HEK293 (cell line): Measurements from ENCODE around the gene KLHL17.

Experiments used
- CTCF ChIA-PET: fragments of 350-600 bp; formaldehyde crosslinking; extraction: SDS; loops from one replicate; lab custom pipeline; 2021; ENCODE audit warnings: antibody characterized with exemption; lab: Yijun Ruan, JAX
- POLR2A ChIA-PET: fragments of 300-600 bp; formaldehyde crosslinking; extraction: SDS; loops from one replicate; lab custom pipeline; 2020; ENCODE audit warnings: antibody characterized with exemption, inconsistent platforms; lab: Yijun Ruan, JAX
- H3K27ac ChIP-seq: fragments of 200-500 bp; sonication (Bioruptor generic); 2 replicates; pipeline ENCODE4 v1.5.1; 2014; ENCODE audit warnings: low read depth, low read length, control low read depth, inconsistent platforms; ENCODE audit errors: extremely low read depth
- H3K36me3 ChIP-seq, 2 experiments: fragments of 200-500 bp in 1 of 2; sonication (Bioruptor generic) in 1 of 2; 1 replicate in 1 of 2; 2 replicates in 1 of 2; pipeline ENCODE4 v1.5.1; 2014 to 2017; ENCODE audit warnings: inconsistent platforms in 2 of 2, low read length in 2 of 2; ENCODE audit not compliant: control insufficient read depth in 2 of 2, insufficient read depth in 1 of 2
- H3K4me1 ChIP-seq: fragments of 200-500 bp; sonication (Bioruptor generic); 2 replicates; pipeline ENCODE4 v1.5.1; 2014; ENCODE audit warnings: mild to moderate bottlenecking, low read length, inconsistent platforms; ENCODE audit not compliant: control insufficient read depth, insufficient read depth
- H3K4me3 ChIP-seq: 2 replicates; pipeline ENCODE4 v1.5.1; 2011; ENCODE audit warnings: low read depth, mild to moderate bottlenecking, control low read depth, low read length, moderate library complexity
- H3K9me3 ChIP-seq: fragments of 200-500 bp; sonication (Bioruptor generic); 2 replicates; pipeline ENCODE4 v1.5.1; 2014; ENCODE audit warnings: low read depth, low read length, inconsistent platforms; ENCODE audit not compliant: control insufficient read depth, insufficient read depth
- BCL11A ChIP-seq: fragments of 450-650 bp; formaldehyde crosslinking; IDR thresholded peaks from 2 replicates; pipeline ENCODE4 v1.5.1; 2016; ENCODE audit warnings: low read depth, missing biosample characterization, missing genetic modification characterization
- GLIS2 ChIP-seq: fragments of 450-650 bp; formaldehyde crosslinking; IDR thresholded peaks from 2 replicates; pipeline ENCODE4 v1.5.1; 2016; ENCODE audit warnings: missing biosample characterization, missing genetic modification characterization
- MYNN ChIP-seq: fragments of 450-650 bp; formaldehyde crosslinking; IDR thresholded peaks from 2 replicates; pipeline ENCODE4 v1.5.1; 2016; ENCODE audit warnings: missing biosample characterization, missing genetic modification characterization, borderline replicate concordance
- SALL2 ChIP-seq: fragments of 450-650 bp; formaldehyde crosslinking; IDR thresholded peaks from 2 replicates; pipeline ENCODE4 v1.5.0; 2017; ENCODE audit warnings: missing biosample characterization, mild to moderate bottlenecking, missing genetic modification characterization, borderline replicate concordance
- SP3 ChIP-seq: fragments of 450-650 bp; formaldehyde crosslinking; IDR thresholded peaks from 2 replicates; pipeline ENCODE4 v1.5.1; 2016; ENCODE audit warnings: missing biosample characterization, missing genetic modification characterization
- ZBTB1 ChIP-seq: fragments of 450-650 bp; formaldehyde crosslinking; IDR thresholded peaks from 2 replicates; pipeline ENCODE4 v1.5.1; 2016; ENCODE audit warnings: missing biosample characterization, missing genetic modification characterization
- ZBTB20 ChIP-seq: fragments of 450-650 bp; formaldehyde crosslinking; IDR thresholded peaks from 2 replicates; pipeline ENCODE4 v1.5.1; 2016; ENCODE audit warnings: missing biosample characterization, missing genetic modification characterization
- ZFHX2 ChIP-seq: fragments of 450-650 bp; formaldehyde crosslinking; conservative IDR thresholded peaks from 2 replicates; pipeline ENCODE4 v1.5.1; 2016; ENCODE audit warnings: missing biosample characterization, missing genetic modification characterization
- ZNF132 ChIP-seq: fragments of 450-650 bp; formaldehyde crosslinking; IDR thresholded peaks from 2 replicates; pipeline ENCODE4 v1.5.1; 2017; ENCODE audit warnings: missing biosample characterization, missing genetic modification characterization, borderline replicate concordance
- ZNF175 ChIP-seq: fragments of 450-650 bp; formaldehyde crosslinking; IDR thresholded peaks from 2 replicates; pipeline ENCODE4 v1.5.1; 2016; ENCODE audit warnings: missing biosample characterization, missing genetic modification characterization
- ZNF202 ChIP-seq: fragments of 450-650 bp; formaldehyde crosslinking; IDR thresholded peaks from 2 replicates; pipeline ENCODE4 v1.5.1; 2016; ENCODE audit warnings: missing biosample characterization, missing genetic modification characterization, borderline replicate concordance
- ZNF223 ChIP-seq: fragments of 450-650 bp; formaldehyde crosslinking; IDR thresholded peaks from 2 replicates; pipeline ENCODE4 v1.5.1; 2016; ENCODE audit warnings: missing biosample characterization, missing genetic modification characterization
- ZNF239 ChIP-seq: fragments of 450-650 bp; formaldehyde crosslinking; IDR thresholded peaks from 2 replicates; pipeline ENCODE4 v1.5.1; 2016; ENCODE audit warnings: missing biosample characterization, missing genetic modification characterization
- ZNF311 ChIP-seq: fragments of 450-650 bp; formaldehyde crosslinking; IDR thresholded peaks from 2 replicates; pipeline ENCODE4 v1.5.1; 2017; ENCODE audit warnings: missing biosample characterization, missing genetic modification characterization, borderline replicate concordance
- ZNF350 ChIP-seq: fragments of 450-650 bp; formaldehyde crosslinking; IDR thresholded peaks from 2 replicates; pipeline ENCODE4 v1.5.0; 2017; ENCODE audit warnings: missing biosample characterization, mild to moderate bottlenecking, missing genetic modification characterization
- ZNF366 ChIP-seq: fragments of 450-650 bp; formaldehyde crosslinking; conservative IDR thresholded peaks from 2 replicates; pipeline ENCODE4 v1.5.1; 2016; ENCODE audit warnings: missing biosample characterization, missing genetic modification characterization
- ZNF391 ChIP-seq: fragments of 450-650 bp; formaldehyde crosslinking; IDR thresholded peaks from 2 replicates; pipeline ENCODE4 v1.5.1; 2016; ENCODE audit warnings: low read depth, missing biosample characterization, missing genetic modification characterization, borderline replicate concordance
- ZNF426 ChIP-seq: fragments of 450-650 bp; formaldehyde crosslinking; IDR thresholded peaks from 2 replicates; pipeline ENCODE4 v1.5.1; 2017; ENCODE audit warnings: missing biosample characterization, missing genetic modification characterization, mild to moderate bottlenecking, inconsistent platforms, moderate library complexity
- ZNF501 ChIP-seq: fragments of 450-650 bp; formaldehyde crosslinking; IDR thresholded peaks from 2 replicates; pipeline ENCODE4 v1.5.1; 2016; ENCODE audit warnings: missing biosample characterization, missing genetic modification characterization
- ZNF529 ChIP-seq: fragments of 450-650 bp; formaldehyde crosslinking; IDR thresholded peaks from 2 replicates; pipeline ENCODE4 v1.5.1; 2017; ENCODE audit warnings: missing genetic modification characterization, missing biosample characterization; ENCODE audit not compliant: insufficient replicate concordance
- ZNF600 ChIP-seq: fragments of 450-650 bp; formaldehyde crosslinking; IDR thresholded peaks from 2 replicates; pipeline ENCODE4 v1.5.1; 2016; ENCODE audit warnings: missing biosample characterization, missing genetic modification characterization
- ZNF837 ChIP-seq: fragments of 450-650 bp; formaldehyde crosslinking; IDR thresholded peaks from 2 replicates; pipeline ENCODE4 v1.5.1; 2016; ENCODE audit warnings: missing biosample characterization, missing genetic modification characterization
- TF ChIP-seq, protein P1 (sequence below): fragments of 450-650 bp; formaldehyde crosslinking; optimal IDR thresholded peaks from 2 replicates; pipeline ENCODE3; 2016; ENCODE audit warnings: missing biosample characterization, mild to moderate bottlenecking, missing genetic modification characterization
- TF ChIP-seq, protein P2 (sequence below): fragments of 450-650 bp; formaldehyde crosslinking; IDR thresholded peaks from 2 replicates; pipeline ENCODE4 v1.5.1; 2017; ENCODE audit warnings: missing biosample characterization, missing genetic modification characterization
- TF ChIP-seq, protein P3 (sequence below): fragments of 450-650 bp; formaldehyde crosslinking; IDR thresholded peaks from 2 replicates; pipeline ENCODE4 v1.5.1; 2016; ENCODE audit warnings: missing biosample characterization, missing genetic modification characterization

KLHL17 gene

DNA sequence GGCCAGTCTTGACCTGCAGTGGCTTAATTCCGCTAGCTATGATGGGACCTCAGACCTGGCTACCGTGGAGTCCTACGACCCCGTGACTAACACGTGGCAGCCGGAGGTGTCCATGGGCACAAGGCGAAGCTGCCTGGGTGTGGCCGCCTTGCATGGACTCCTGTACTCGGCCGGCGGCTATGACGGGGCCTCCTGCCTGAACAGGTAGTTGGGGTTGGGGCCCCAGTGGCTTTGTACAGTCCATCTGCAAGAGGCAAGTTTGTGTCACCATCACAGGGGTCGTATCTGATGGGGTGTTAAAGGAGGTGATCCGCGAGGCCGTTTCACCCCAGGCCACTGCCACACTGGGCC lies 2.9 kb downstream of the KLHL17 start:
- no peak overlapping the region for H3K27ac ChIP-seq
- peaks cover 5% of the 10 kb centered on the region for H3K4me1 ChIP-seq
- H3K36me3 ChIP-seq, result peaks cover 0 to 38% of the 10 kb centered on the region in 2 experiments; a peak in 1 of 3 replicates
- TF ChIP-seq ZNF391 (tag by site-specific recombination) (no peak), ZBTB1 (tag by site-specific recombination) (no peak), ZNF529 (tag by site-specific recombination) (no peak), ZNF350 (tag by site-specific recombination) (no peak), ZNF366 (tag by site-specific recombination) (no peak), ZNF239 (tag by site-specific recombination) (no peak)
- TF ChIP-seq, protein P1, sequence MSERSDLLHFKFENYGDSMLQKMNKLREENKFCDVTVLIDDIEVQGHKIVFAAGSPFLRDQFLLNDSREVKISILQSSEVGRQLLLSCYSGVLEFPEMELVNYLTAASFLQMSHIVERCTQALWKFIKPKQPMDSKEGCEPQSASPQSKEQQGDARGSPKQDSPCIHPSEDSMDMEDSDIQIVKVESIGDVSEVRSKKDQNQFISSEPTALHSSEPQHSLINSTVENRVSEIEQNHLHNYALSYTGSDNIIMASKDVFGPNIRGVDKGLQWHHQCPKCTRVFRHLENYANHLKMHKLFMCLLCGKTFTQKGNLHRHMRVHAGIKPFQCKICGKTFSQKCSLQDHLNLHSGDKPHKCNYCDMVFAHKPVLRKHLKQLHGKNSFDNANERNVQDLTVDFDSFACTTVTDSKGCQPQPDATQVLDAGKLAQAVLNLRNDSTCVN, result no peak
- TF ChIP-seq, protein P2, sequence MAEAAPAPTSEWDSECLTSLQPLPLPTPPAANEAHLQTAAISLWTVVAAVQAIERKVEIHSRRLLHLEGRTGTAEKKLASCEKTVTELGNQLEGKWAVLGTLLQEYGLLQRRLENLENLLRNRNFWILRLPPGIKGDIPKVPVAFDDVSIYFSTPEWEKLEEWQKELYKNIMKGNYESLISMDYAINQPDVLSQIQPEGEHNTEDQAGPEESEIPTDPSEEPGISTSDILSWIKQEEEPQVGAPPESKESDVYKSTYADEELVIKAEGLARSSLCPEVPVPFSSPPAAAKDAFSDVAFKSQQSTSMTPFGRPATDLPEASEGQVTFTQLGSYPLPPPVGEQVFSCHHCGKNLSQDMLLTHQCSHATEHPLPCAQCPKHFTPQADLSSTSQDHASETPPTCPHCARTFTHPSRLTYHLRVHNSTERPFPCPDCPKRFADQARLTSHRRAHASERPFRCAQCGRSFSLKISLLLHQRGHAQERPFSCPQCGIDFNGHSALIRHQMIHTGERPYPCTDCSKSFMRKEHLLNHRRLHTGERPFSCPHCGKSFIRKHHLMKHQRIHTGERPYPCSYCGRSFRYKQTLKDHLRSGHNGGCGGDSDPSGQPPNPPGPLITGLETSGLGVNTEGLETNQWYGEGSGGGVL (tag by site-specific recombination), result no peak
- H3K9me3 ChIP-seq, result no peaks in the 10 kb centered on the region
- CTCF ChIA-PET, result no interaction called here
- POLR2A ChIA-PET, result interaction anchor here (1.4 to 2.3 kb wide), 2 partner anchors 13 to 21 kb away, joined by 3 to 5 read pairs; no protein-coding TSS in a partner anchor
- H3K4me3 ChIP-seq, result no peak overlapping the region

DNA sequence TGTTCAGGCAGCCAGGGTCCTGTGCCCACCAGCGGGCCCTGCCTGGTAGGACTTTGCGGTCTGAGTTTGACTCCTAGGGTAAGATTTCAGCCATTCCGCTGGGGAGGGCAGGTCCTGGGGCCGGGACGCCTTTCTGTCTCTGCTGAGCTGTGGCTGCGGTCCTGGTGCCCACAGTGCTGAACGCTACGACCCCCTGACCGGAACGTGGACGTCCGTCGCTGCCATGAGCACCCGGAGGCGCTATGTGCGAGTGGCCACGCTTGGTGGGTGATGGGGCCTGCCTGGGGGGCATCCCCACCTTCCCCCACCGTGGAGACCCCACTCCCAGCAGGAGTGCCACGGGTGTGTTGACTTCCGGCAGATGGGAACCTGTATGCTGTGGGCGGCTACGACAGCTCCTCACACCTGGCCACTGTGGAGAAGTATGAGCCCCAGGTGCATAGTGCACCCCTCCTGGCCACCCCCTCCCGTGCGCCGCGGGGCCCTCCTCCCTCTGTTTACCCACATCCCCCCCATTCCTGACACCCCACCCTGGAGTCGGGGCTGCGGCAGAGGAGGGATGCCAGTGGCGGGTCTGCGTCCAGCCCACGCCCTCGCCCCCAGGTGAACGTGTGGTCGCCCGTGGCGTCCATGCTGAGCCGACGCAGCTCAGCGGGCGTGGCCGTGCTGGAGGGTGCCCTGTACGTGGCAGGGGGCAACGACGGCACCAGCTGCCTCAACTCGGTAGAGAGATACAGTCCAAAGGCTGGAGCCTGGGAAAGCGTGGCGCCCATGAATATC lies 3.6 kb downstream of the KLHL17 start:
- ChIA-PET CTCF (no interaction called here), POLR2A (interaction anchor here (0.6 to 2.3 kb wide), 2 partner anchors 12 to 209 kb away, joined by 4 to 5 read pairs; no protein-coding TSS in a partner anchor)
- no peak overlapping the region for H3K27ac ChIP-seq
- H3K9me3 ChIP-seq, result no peaks in the 10 kb centered on the region
- peaks cover 5% of the 10 kb centered on the region for H3K4me1 ChIP-seq
- no peak overlapping the region for H3K4me3 ChIP-seq
- H3K36me3 ChIP-seq, result peaks cover 0 to 38% of the 10 kb centered on the region in 2 experiments; a peak in 1 of 3 replicates
- TF ChIP-seq, protein P3, sequence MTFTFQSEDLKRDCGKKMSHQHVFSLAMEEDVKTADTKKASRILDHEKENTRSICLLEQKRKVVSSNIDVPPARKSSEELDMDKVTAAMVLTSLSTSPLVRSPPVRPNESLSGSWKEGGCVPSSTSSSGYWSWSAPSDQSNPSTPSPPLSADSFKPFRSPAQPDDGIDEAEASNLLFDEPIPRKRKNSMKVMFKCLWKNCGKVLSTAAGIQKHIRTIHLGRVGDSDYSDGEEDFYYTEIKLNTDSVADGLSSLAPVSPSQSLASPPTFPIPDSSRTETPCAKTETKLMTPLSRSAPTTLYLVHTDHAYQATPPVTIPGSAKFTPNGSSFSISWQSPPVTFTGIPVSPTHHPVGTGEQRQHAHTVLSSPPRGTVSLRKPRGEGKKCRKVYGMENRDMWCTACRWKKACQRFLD (tag by site-specific recombination), result no peak
- TF ChIP-seq ZNF600 (tag by site-specific recombination) (0 out of 2 replicates have a peak, but pooled peaks have one; percentile 22), ZNF391 (tag by site-specific recombination) (no peak), GLIS2 (tag by site-specific recombination) (0 out of 2 replicates have a peak, but pooled peaks have one; percentile 43)

DNA sequence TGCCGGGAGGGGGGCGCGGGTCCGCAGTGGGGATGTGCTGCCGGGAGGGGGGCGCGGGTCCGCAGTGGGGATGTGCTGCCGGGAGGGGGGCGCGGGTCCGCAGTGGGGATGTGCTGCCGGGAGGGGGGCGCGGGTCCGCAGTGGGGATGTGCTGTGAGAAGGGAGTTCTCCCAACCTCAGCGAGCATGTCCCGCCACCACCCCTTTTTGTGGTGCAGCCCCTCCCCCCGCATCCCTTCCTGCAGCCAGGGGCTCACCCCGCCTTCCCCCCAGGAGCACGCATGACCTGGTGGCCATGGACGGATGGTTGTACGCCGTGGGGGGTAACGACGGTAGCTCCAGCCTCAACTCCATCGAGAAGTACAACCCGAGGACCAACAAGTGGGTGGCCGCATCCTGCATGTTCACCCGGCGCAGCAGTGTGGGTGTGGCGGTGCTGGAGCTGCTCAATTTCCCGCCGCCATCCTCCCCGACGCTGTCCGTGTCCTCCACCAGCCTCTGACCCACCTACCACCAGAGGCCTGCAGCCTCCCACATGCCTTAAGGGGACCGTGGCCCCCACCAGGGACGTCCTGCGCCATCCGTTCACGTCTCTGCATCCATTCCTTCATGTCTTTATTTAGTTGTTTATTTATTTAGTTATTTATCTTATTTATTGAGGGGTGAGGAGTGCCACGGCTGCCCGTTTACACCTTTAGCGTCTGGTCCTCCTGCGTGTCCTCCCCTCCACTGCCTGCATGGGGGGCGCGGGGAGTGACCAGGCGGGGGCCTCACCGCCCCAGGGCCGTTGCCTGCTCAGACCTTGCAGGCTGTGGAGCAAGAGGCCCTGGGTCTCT lies 4.5 kb downstream of the KLHL17 start:
- POLR2A ChIA-PET, result interaction anchor here (0.7 kb wide), 1 partner anchor 8 kb away, joined by 3 read pairs; no protein-coding TSS in a partner anchor
- Histone ChIP-seq H3K4me1 (peaks cover 5% of the 10 kb centered on the region), H3K27ac (no peak overlapping the region), H3K9me3 (no peaks in the 10 kb centered on the region), H3K4me3 (no peak overlapping the region), H3K36me3 (peaks cover 0 to 38% of the 10 kb centered on the region in 2 experiments; a peak in 1 of 3 replicates)
- CTCF ChIA-PET, result interaction anchor here (1.0 to 1.4 kb wide), 2 partner anchors 19 to 37 kb away, joined by 3 to 9 read pairs; no protein-coding TSS in a partner anchor
- TF ChIP-seq ZNF501 (tag by site-specific recombination) (no peak), SALL2 (tag by site-specific recombination) (no peak), ZNF426 (tag by site-specific recombination) (no peak), BCL11A (tag by site-specific recombination) (no peak), MYNN (tag by site-specific recombination) (no peak), ZNF600 (tag by site-specific recombination) (peak; percentile 69), ZBTB20 (tag by site-specific recombination) (no peak), ZNF132 (tag by site-specific recombination) (no peak), ZNF202 (tag by site-specific recombination) (no peak), ZFHX2 (tag by site-specific recombination) (0 out of 2 replicates have a peak, but pooled peaks have one; percentile 34), ZBTB1 (tag by site-specific recombination) (no peak), ZNF223 (tag by site-specific recombination) (no peak), SP3 (tag by site-specific recombination) (no peak), ZNF311 (tag by site-specific recombination) (no peak), ZNF175 (tag by site-specific recombination) (no peak), ZNF837 (tag by site-specific recombination) (no peak)
